Forelimb muscle (tissue), 1 donor: Measurements from ENCODE around the gene CCNQ. TPM values are rescaled to one million over a fixed set of nuclear protein-coding genes. Genes with fewer than 3 reads are reported as not detected.

Source experiments
- DNase-seq: peaks from one replicate; pipeline ENCODE4 v3.0.0-alpha.2; 2013; ENCODE audit warnings: low read depth
- polyA plus RNA-seq: library from polyadenylated mRNA; unstranded; fragments of 120-200 nt; gene quantifications from one replicate; pipeline ENCODE4 v1.2.1, GENCODE V29; 2013; ENCODE audit not compliant: insufficient read length

Gene CCNQ
- polyA plus RNA-seq, 1 donor = 15.6 TPM

DNA sequence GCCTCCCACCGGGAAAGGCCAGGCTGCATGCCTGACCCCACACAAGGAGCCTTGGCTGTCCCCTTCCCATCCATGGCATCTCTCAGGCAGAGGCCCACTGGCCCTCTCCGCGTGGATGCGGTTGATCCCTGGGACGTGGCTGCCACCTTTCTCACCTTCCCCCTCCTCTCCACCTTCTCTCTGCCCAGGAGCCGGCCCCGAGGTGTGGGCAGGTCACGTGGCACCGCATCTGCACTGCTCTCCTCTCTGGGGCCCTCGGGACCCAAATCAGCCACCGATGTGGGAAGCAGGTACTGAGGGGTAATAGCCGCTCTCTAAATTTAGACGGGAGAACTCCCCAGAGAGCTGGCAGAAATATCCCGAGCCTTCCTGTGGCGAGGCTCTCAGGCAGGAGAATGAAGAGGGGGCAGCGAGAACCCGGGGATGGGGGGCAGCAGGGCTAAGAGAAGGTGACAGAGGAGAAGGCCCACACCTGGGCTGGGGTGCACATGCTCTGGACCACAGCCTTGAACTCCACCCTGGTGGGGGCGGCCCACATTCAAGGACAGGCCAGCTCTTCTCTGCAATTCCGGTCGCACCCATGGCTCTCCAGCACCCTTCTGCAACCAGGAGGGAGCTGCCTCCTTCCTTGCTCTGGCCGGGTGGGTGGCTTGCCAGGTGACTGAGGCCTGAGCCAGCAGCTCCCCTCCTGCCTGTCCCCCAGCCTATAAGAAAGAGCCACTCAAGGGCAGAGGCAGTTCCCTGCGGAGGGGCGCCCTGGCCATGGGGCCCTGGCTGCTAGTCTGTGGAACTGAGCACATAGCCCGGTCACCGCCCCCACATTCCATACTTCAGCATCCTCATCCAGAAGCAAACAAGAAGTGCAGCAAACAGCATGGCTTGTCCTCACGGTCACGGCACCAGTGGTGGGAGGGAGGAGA, 38.4 kb upstream of the CCNQ start:
- no peak for DNase-seq

DNA sequence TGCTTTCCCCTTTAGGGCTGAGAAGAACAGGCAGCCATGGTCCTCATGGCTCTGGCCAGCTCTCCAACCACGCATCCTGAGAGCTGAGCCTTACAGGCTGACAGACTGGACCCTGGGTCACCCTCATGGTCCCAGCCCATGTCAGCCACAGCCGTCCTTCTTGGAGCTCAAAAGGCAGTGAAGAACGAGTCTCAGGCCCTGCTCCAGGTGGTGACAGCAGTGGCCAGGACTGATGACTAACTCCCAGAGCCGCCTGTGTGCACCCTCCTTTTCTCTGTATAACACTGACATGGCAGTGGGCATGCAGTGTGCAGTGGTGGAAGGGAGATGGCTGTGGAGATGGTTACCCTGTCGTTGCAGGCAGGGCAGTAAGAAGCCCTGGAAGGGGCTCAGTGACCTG, 37.8 kb upstream of the CCNQ start:
- no peak for DNase-seq

DNA sequence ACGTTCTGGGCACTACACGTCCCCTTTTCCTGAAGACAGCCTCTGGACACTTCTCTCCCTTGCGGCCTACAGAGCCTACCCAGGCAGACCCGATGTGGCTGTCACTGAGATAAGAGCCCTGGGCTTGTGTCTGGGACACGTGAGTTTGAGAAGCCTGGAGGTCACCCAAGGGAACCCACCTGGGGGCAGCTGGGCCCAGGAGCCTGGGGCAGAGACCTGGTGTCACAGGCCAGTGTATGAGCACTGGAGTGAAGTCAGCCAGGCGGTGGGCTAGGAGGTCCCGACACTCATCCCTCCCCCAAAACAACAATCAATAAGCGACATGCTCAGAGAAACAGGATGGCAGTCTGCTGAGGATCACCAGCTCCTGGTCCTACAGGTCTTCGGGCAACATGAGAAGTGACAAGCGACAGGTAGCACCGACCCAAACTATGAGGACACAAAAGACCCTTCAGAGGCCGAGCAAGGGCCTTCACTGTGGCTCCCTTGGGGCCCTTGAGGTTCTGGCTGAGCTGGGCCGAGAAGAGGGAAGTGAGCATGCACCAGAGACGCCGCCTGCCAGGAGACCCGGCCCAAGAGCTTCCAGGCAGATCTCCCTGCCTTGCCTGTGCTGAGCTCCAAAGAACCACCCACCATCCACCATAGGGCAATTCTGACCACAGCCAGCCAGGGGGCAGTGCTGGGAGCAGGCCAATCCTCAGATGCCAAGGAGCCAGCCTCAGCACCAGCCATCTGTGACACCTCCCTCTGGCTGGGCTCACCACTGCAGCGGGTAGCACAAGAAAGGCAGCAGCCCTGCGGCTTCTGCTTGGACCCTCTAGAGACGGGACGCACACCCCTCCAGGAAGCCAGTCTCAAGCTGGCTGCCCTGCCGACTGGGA, 37.1 kb upstream of the CCNQ start:
- no peak for DNase-seq

DNA sequence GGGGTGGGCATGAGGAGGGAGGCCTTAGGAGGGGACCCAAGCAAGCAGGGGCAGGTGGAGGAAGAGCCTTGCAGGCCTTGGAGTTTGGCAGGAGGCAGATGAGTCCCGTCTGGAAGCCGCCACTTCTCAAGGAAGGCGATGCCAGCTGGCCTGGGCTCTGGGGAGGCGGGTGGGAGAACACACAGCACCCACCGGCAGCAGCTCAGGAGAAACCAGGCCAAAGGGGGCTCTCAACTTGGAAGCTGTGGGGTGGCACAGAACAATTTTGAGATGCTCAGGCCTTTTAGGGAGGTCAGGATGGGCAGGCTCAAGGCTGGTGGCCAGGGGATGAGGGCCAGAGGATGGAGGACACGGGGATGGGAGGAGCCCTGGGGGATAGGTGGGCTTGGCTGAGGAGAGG, 36.4 kb upstream of the CCNQ start:
- no peak for DNase-seq

DNA sequence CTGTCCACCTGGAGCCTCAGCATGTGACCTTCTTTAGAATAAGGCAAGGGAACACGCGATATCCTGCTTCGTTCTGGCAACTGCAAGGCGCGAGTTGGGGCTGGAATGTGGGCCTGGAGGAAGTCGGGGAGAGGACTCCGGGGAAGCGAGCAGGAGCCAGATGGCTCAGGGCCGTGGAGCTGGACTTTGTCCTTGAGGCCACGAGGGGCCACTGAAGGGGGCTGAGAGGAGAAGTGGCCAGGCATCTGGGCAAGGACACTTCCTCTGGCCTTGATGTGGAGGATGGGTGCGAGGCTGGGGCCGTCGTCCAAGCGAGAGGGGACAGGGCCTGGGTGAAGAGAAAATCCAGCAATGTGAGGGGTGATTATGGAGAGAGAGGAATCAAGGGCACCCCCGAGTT, 35.9 kb upstream of the CCNQ start:
- DNase-seq = no peak

DNA sequence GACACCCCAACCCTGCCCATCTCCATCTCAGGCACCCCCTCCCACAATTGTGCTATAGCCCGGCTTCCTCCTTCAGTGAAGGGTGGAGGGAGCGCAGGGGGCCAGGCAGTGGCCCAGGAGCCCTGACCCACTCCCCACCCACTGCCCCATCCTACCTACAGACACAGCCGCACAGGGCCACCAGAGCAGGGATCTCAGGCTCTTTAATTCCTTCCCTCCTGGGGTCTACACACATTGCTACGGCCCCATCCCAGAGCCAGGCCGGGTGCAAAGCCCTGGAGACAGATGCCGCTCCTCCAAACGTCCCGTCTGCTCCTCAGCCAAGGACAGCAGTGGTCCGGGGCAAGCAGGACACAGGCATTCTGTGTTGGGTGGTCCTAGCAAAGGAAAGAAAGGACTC, 35.3 kb upstream of the CCNQ start:
- DNase-seq = no peak

DNA sequence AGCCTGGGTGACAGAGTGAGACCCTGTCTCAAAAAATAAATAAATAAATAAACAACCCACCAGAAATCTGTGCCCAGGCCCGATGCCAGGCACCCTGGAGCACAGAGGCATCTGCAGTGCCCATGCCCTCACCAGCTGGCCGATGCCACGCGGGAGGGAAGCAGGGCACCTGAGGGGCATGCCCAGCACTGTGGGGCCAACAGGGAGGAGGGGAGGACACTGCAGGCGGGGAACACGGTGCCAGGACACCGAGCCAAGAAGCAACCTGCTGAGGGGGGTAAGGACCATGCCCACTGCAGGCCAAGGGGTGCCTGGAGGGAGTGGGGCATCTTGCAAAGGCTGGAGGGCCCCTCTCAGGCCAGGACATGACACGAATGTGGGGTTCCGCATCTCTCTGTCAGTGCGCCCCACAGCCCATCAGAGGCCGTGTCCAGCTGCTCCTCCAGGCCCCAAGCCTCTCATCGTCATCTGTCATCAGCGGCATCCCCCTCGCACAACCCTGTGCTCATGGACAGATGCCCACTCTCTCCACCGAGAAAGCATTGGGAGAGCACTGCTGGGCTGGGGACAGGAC, 34.8 kb upstream of the CCNQ start:
- no peak for DNase-seq

DNA sequence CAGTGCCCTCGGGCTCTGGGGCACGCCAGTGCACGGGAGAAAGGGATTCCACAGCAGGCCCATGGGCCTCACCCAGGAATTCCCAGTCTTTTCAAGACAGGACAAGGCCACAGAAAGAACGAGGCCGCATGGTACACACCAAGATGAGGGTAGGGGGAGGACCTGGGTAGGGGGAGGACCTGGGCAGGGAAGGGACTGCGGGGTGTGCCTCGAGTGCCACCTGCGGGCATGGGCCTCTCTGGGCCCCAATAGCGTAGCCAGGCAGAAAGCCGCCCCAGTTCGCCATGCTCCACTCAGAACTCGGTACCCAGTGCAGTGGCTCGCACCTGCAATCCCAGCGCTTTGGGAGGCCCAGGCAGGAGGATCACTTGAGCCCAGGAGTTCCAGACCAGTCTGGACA, 34.1 kb upstream of the CCNQ start:
- no peak for DNase-seq

DNA sequence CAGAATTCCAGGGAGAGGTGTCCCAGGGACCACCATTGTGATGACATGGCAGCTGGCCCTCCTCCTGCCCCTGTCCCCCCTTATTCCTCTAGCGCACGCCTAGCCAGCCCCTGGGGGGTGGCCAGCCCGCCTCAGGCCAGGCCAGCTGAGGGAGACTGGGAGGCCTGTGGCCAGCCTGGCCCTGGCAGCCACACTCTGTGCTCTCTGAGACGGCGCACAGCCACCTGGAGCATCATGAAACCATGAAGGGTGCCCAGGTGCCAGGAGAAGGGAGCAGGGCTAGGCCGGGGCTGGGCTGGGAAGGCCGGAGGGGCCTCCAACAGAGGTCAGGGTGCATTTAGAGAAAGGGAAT, 33.6 kb upstream of the CCNQ start:
- no peak for DNase-seq

DNA sequence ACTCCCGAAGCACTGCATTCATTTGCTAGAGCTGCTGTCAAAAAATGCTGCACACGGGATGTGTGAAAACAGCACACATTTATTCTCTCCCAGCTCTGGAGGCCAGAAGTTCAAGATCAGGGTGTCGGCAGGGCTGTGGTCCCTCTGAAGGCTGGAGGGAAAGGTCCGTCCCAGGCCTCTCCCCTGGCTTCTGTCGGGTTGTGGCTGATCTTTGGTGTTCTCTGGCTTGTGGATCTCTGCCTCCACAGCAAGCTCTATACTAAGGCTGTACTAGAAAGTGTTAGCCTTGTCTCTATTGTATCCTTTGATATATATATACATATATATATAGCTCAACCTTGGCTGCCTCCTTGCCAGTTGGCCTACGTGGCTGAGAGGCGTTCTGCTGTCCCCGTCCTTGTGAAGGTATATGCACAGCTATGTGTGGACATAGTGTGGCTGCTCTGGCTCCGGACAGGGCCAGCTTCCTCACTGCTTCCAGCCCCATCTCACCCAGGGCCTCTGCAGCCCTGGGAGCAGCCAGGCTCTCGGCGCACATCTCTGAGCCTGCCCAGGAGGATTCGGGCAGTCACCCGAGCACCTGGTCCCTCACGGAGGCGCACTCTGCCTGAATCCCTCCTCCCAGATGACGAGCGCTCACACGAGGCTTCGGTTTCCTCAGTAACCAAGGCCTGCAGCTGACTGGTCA, 33.1 kb upstream of the CCNQ start:
- DNase-seq = no peak

DNA sequence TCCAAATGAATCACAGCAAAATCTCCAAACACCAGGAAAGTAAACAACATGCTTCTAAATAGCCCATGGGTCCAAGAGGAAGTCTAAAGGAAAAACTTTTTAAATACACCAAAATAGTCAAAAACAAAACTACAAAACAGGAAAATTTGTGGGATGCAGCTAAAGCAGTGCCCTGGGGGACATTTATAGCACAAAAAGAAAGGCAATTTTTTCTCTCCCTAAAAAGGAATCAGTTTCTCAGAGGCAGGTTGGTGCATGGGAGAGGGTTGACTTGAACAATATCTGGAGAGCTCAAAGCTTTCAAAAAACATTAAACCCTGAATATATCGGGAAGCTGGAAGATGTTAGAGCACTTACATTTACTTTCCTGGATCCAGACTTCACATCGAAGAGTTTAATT, 32.4 kb upstream of the CCNQ start:
- no peak for DNase-seq

DNA sequence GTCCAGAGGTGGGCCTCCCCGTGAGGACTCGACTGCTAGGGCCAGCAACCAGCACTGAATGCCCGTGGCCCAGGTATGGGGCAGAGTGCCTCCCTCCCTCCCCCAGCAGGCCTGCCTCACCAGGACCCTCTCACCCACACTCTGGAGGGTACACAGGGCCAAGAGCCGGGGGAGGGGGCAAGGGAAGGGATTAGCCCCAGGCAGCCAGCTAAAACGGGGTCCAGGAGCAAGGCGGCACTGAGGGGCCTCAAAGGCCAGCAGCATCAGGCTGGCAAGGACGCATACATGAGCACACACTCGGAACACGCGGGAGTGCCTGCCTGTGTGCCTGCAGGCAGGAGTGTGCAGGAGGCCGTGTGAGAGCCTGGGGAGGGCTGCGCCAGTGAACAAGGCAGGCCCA, 29.7 kb upstream of the CCNQ start:
- DNase-seq = no peak

DNA sequence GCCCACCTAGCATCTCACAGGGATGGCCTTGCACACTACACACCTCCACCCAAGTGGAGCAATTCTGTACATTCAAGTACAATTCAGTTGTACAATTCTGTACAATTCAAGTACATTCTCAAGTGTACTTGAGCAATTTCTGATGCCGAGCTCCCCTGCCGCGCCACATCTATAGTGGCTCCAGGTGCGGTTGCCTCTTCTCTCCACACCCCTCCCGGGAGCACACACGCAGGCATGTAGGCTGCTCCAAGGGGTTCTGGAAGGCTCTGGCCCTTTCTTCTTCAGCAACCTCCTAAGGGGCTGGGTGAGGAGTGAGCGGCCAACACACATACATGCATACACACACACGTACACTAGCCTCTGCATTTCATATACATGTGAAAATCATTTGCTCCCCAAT, 29.2 kb upstream of the CCNQ start:
- DNase-seq = no peak

DNA sequence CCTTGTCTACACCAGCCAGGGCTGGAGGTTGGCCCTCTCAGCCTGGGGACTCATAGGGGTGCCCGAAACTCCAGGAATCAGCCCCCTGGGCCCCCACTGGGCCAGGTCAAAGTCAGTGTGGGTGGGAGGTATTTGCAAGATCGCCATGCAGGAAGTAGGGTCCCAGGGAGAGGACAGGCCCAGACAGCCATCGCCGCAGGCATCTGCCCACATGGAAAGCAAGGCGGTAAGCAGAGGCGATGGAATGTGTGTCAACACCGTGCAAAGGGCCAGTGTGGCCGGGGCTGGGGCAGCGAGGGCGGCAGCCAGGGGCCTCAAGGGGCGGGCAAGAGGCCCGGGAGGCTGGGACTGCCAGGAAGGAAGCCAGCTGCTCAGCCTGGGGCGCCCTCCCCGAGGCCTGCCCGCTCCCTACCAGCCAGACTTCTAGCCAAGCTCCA, 28.8 kb upstream of the CCNQ start:
- DNase-seq = no peak

DNA sequence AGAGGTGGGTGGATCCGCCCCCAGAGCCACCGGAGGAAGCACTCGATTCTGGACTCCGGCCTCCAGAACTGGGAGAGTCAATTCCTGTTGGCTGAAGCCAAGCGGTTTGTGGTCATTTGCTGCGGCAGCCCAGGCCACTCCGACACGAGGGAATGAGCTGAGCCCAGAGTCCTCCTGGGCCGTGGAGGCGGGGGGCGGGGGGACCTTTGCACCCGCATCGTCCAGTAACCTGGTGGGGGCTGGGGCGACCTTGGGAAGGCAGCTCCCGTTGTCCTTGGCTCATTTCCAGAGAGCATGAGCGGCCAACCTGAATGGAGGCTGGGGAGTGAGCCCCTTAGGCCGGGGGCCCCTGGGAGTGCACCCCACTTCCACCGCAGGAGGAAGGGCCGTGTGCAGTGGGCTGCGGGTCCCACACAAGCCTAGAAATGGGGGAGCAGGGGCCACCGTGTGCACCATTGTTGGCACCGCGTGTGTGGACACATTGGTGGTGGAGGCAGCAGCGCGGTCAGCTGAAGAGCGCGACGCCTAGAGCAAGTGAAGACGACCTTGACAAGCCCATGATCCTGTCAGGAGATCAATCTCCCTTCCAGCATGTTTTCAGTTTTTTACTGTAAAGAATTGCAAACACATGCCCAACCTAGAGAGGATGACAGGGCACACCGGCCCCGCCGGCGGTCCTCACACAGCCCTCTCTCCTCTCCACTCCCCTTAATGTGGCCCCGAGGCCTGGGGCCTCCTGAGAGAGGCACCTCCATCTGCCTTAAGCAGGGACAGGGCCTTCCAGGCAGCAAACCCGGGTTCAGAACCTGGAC, 28.1 kb upstream of the CCNQ start:
- no peak for DNase-seq

DNA sequence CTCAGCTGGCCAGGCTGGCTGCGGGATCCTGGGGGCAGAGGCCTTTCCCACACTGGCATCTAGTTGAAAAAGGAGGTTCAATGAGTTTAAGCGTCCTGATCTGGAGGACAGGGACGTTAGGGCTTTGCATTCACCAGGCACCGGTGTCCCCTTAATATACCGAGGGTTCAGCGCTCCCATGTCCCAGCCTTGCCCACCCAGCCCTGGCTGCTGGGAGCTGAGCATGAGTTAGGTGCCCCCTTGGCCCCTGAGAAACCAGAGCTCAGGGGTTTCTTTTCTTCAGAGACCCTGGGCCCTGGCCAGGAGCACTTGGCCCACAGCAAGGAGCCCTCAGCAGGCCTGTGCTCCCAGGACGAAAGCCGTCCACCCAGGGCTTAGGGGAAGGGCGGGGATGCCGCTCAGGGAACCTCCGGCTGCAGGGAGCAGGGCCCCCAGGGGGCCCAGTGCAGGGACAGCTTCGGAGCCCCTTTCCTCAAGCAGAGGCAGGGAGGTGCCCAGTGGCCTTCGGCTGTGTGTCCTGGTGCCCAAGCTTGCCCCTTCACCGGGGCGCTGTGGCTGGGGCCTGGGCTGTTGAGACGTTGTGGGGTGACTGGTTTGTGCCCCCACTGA, 27.2 kb upstream of the CCNQ start:
- no peak for DNase-seq

DNA sequence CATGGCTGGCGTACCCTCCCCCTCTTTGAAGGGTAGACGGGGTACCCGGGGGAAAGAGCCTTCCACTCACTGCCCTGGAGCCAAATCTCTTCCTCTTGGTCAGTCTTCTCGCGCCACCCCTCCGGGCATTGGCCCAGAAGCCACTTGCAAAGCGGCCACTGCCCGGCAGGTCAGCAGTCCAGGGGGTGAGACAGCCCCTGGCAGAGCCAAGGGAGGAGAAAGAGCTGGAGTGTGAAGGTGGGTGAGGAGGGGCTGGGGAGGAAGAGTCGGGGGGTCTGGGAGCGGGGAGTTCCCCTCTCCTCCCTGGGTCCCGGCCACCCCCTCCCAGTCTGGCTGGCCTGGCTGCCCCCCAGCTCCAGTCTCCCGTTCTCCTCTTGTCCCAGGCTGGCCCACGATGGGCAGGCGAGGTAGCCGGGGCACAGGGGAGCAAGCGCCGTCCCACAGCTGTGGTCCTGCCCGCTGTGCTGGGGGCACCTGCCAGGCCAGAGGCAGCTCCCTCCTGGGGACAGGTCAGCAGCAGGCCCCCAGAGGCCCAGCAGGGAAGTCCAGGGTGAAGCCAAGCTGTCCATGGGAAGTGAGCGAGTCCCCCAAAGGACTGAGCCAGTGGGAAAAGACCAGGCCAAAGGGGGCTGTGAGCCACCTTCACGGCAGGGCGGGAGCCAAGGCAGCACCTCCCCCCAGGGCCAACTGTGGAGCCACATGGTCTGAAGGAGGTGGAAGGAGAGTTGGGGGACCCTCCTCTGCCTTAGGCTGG, 26.5 kb upstream of the CCNQ start:
- no peak for DNase-seq

DNA sequence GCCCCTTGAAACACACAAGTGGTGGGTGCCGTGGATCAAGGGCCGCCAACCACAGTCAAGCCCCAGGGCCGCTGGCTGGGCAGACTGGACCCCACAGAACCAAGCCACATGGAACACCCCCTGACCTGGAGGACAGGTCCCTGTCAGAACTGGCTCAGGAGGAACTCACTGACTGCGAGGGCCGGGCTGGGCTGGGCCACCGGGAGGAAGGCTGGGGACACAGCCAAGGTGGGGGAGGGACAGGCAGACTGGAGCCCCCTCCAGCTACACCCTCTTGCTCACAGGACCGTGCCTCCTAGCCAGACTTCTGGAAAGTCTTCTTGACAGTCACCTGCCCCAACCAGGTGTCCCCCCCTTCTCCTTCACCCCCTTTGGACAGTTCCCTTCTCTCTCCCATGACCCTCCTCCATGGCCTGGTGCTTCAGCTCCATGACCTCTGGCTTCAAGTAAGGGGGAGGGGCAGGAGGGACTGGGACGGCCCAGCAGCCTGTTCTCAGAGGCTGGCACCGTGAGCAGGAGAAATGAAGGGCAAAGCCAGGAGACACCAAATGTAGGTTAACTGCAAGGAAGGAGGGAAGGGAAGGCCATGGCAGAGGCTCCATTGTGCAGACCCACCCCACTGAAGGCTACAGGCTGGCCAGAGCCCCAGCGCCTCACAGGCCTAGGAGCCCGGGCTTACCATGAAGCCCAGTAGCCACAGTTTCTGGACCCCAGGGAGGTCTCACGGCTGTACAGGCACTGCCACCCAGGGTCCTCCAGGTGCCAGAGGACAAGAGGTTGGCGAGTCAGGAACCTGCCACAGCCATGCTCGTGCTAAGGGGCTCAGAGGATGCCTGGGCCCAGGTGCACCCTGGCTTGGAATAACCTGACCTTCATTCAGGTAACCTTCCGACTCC, 25.5 kb upstream of the CCNQ start:
- DNase-seq = no peak
